Measurements from ENCODE around the gene LTN1.
"Not testable (repeated sequence)": the region's sequence is repeated elsewhere in the genome, so short reads cannot be mapped to it uniquely, and the experiment has no call there.

The LTN1 gene

GRCh38 chr21:28986677-28987076 is 6.0 kb downstream of the LTN1 start:
- DNase-seq, result no peak

GRCh38 chr21:28982637-28983036 is 10.0 kb downstream of the LTN1 start:
- no peak for DNase-seq

- no peak for DNase-seq
Observed at GRCh38 chr21:28979092-28979491, 13.6 kb downstream of the LTN1 start.

- DNase-seq, result no peak
Observed at GRCh38 chr21:28975397-28975796, 17.3 kb downstream of the LTN1 start.

- DNase-seq, result no peak
Observed at GRCh38 chr21:28974531-28975227, 18.0 kb downstream of the LTN1 start.

- DNase-seq, result no peak
Observed at GRCh38 chr21:28972398-28972797, 20.3 kb downstream of the LTN1 start.

GRCh38 chr21:28971171-28971570 is 21.5 kb downstream of the LTN1 start:
- DNase-seq, result no peak

GRCh38 chr21:28963831-28964230 is 28.8 kb downstream of the LTN1 start:
- no peak for DNase-seq

- no peak for DNase-seq
Observed at GRCh38 chr21:28962465-28962864, 30.2 kb downstream of the LTN1 start.

- DNase-seq, result no peak
Observed at GRCh38 chr21:28961927-28962326, 30.8 kb downstream of the LTN1 start.

- DNase-seq, result no peak
Observed at GRCh38 chr21:28960245-28960644, 32.4 kb downstream of the LTN1 start.

- no peak for DNase-seq
Observed at GRCh38 chr21:28959367-28960099, 33.1 kb downstream of the LTN1 start.

- DNase-seq, result no peak
Observed at GRCh38 chr21:28953247-28953646, 39.4 kb downstream of the LTN1 start.

- DNase-seq, result no peak
Observed at GRCh38 chr21:28952686-28953085, 40.0 kb downstream of the LTN1 start.

- no peak for DNase-seq
Observed at GRCh38 chr21:28949318-28949717, 43.4 kb downstream of the LTN1 start.

GRCh38 chr21:28944296-28944695 is 48.4 kb downstream of the LTN1 start:
- DNase-seq, result no peak

GRCh38 chr21:28943631-28944030 is 49.0 kb downstream of the LTN1 start:
- no peak for DNase-seq

GRCh38 chr21:28938726-28939125 is 54.0 kb downstream of the LTN1 start:
- DNase-seq, result no peak

GRCh38 chr21:28937737-28938136 is 54.9 kb downstream of the LTN1 start:
- no peak for DNase-seq

GRCh38 chr21:28936721-28937120 is 56.0 kb downstream of the LTN1 start:
- DNase-seq, result no peak

- DNase-seq, result no peak
Observed at GRCh38 chr21:28936036-28936435, 56.6 kb downstream of the LTN1 start.

- no peak for DNase-seq
Observed at GRCh38 chr21:28932717-28933116, 60.0 kb downstream of the LTN1 start.

GRCh38 chr21:28931708-28932372 is 60.8 kb downstream of the LTN1 start:
- DNase-seq, result not testable (repeated sequence)

All from NCI-H1048 (cell line).